Glutamatergic neuron (in vitro differentiated cells): ENCODE results near the gene NECTIN1. TPM values are rescaled to one million over a fixed set of nuclear protein-coding genes. Genes with fewer than 3 reads are reported as not detected.

Experiments
- DNase-seq: peaks from one replicate; pipeline ENCODE4 v3.0.0; 2022
- H3K27ac Mint-ChIP-seq: one replicate; pipeline ENCODE4 v1.8.0; 2020; ENCODE audit warnings: mild to moderate bottlenecking, mixed read lengths, inconsistent platforms; ENCODE audit not compliant: unreplicated experiment
- H3K27me3 Mint-ChIP-seq: one replicate; pipeline ENCODE4 v1.8.0; 2020; ENCODE audit warnings: mild to moderate bottlenecking, moderate library complexity, mixed read lengths, inconsistent platforms; ENCODE audit not compliant: unreplicated experiment
- H3K36me3 Mint-ChIP-seq: one replicate; pipeline ENCODE4 v1.8.0; 2020; ENCODE audit warnings: mild to moderate bottlenecking, mixed read lengths, inconsistent platforms; ENCODE audit not compliant: unreplicated experiment
- H3K4me1 Mint-ChIP-seq: one replicate; pipeline ENCODE4 v1.8.0; 2020; ENCODE audit warnings: mild to moderate bottlenecking, low read depth, mixed read lengths, inconsistent platforms; ENCODE audit not compliant: unreplicated experiment
- H3K4me3 Mint-ChIP-seq: one replicate; pipeline ENCODE4 v1.8.0; 2020; ENCODE audit warnings: mild to moderate bottlenecking, mixed read lengths, inconsistent platforms; ENCODE audit not compliant: unreplicated experiment
- H3K9me3 Mint-ChIP-seq: one replicate; pipeline ENCODE4 v1.8.0; 2020; ENCODE audit warnings: mild to moderate bottlenecking, moderate library complexity, mixed read lengths, inconsistent platforms; ENCODE audit not compliant: unreplicated experiment
- CTCF ChIP-seq: fragments of 200-600 bp; sonication (generic); IDR thresholded peaks from one replicate; pipeline ENCODE4 v1.5.0; 2021; ENCODE audit not compliant: partially characterized antibody, unreplicated experiment
- total RNA-seq: library from RNA; stranded (reverse); fragmentation: NEBNext Ultra II Directional; extraction: Animal tissue kit (Norgen Biotek cat#: 25700); gene quantifications from one replicate; pipeline ENCODE4 v1.2.1, GENCODE V29; 2021; ENCODE audit not compliant: unreplicated experiment

NECTIN1 gene
- total RNA-seq, 1 donor from 2014 or later = 26.0 TPM

GRCh38 chr11:119723243-119723951 lies 5.6 kb downstream of the NECTIN1 start:
- H3K27me3 Mint-ChIP-seq = peaks cover 9% of the 10 kb centered on the region
- DNase-seq = no peak
- no peak for TF ChIP-seq CTCF
- H3K9me3 Mint-ChIP-seq = peaks cover 13% of the 10 kb centered on the region
- H3K27ac Mint-ChIP-seq = no peak overlapping the region
- no peak overlapping the region for H3K4me3 Mint-ChIP-seq
- no peaks in the 10 kb centered on the region for H3K36me3 Mint-ChIP-seq
- H3K4me1 Mint-ChIP-seq = peaks cover 31% of the 10 kb centered on the region

GRCh38 chr11:119722281-119722794 lies 6.7 kb downstream of the NECTIN1 start:
- peaks cover 10% of the 10 kb centered on the region for H3K9me3 Mint-ChIP-seq
- peaks cover 5% of the 10 kb centered on the region for H3K27me3 Mint-ChIP-seq
- DNase-seq = no peak
- H3K4me1 Mint-ChIP-seq = peaks cover 36% of the 10 kb centered on the region
- H3K4me3 Mint-ChIP-seq = peak overlapping the region; percentile 46
- H3K36me3 Mint-ChIP-seq = no peaks in the 10 kb centered on the region
- no peak overlapping the region for H3K27ac Mint-ChIP-seq
- TF ChIP-seq CTCF = no peak

GRCh38 chr11:119721129-119722120 lies 7.6 kb downstream of the NECTIN1 start:
- Mint-ChIP-seq H3K9me3 (peaks cover 10% of the 10 kb centered on the region), H3K4me3 (peak overlapping the region; percentile 46), H3K27ac (no peak overlapping the region), H3K36me3 (no peaks in the 10 kb centered on the region), H3K27me3 (peaks cover 3% of the 10 kb centered on the region), H3K4me1 (peaks cover 43% of the 10 kb centered on the region)
- peak; percentile 72 for DNase-seq
- TF ChIP-seq CTCF = peak; percentile 51

- H3K27me3 Mint-ChIP-seq = peaks cover 3% of the 10 kb centered on the region
- H3K4me3 Mint-ChIP-seq = no peak overlapping the region
- no peak overlapping the region for H3K27ac Mint-ChIP-seq
- peaks cover 4% of the 10 kb centered on the region for H3K9me3 Mint-ChIP-seq
- H3K4me1 Mint-ChIP-seq = peaks cover 37% of the 10 kb centered on the region
- TF ChIP-seq CTCF = no peak
- H3K36me3 Mint-ChIP-seq = no peaks in the 10 kb centered on the region
- no peak for DNase-seq
These were observed 8.6 kb downstream of the NECTIN1 start for GRCh38 chr11:119720311-119720913.
